Lower leg skin (tissue), 3 donors: ENCODE results near the gene GRN.

Experiments
- CTCF ChIP-seq, 3 donors: fragments of 450-650 bp; IDR thresholded peaks; one replicate each; pipeline ENCODE4 v1.5.1; 2016; ENCODE audit warnings: antibody characterized with exemption in 3 of 3, mild to moderate bottlenecking in 3 of 3, moderate library complexity in 2 of 3
- POLR2A ChIP-seq, 2 donors: fragments of 450-650 bp; IDR thresholded peaks; one replicate each; pipeline ENCODE4 v1.6.1; 2016 to 2017; ENCODE audit warnings: antibody characterized with exemption in 2 of 2, mild to moderate bottlenecking in 1 of 2, moderate library complexity in 1 of 2

GRCh38 chr17:44324571-44325275, 20.4 kb upstream of the GRN start, which contains the start of gene SLC25A39:
- no peak for TF ChIP-seq CTCF (IDR thresholded peaks at IDR 0.05)
- TF ChIP-seq POLR2A (IDR thresholded peaks at IDR 0.05) = no peak
